Stomach (tissue), 9 donors: ENCODE data around the gene CD101. TPM values are rescaled to one million over a fixed set of nuclear protein-coding genes. Genes with fewer than 3 reads are reported as not detected.

Experiments
- DNase-seq, 2 donors: peaks; one replicate each; pipeline versions ENCODE4 v3.0.0 to v3.0.0-alpha.2; 2013 to 2019
- H3K27ac ChIP-seq, 5 donors: fragments of 200-600 bp in 4 of 5; sonication (generic) in 4 of 5; one replicate each; pipeline ENCODE4 v1.5.1; 2013 to 2019; ENCODE audit warnings: mild to moderate bottlenecking in 1 of 5, moderate library complexity in 1 of 5
- H3K27me3 ChIP-seq, 3 donors: fragments of 200-600 bp; sonication (generic); one replicate each; pipeline ENCODE4 v1.5.1; 2017 to 2019; ENCODE audit warnings: mixed run types in 1 of 3
- H3K36me3 ChIP-seq, 4 donors: fragments of 200-600 bp; sonication (generic); 1 replicate in 3 of 4; 2 replicates in 1 of 4; pipeline ENCODE4 v1.5.1; 2016 to 2019
- H3K4me1 ChIP-seq, 4 donors: fragments of 200-600 bp; sonication (generic); one replicate each; pipeline ENCODE4 v1.5.1; 2016 to 2019
- H3K4me3 ChIP-seq, 4 donors: fragments of 200-600 bp; sonication (generic) in 3 of 4; one replicate each; pipeline ENCODE4 v1.5.1; 2016 to 2019; ENCODE audit warnings: mild to moderate bottlenecking in 1 of 4
- H3K9me3 ChIP-seq, 4 donors: fragments of 200-600 bp; sonication (generic); one replicate each; pipeline ENCODE4 v1.5.1; 2016 to 2019
- CTCF ChIP-seq, 7 experiments: fragments of 450-650 bp in 4 of 7; fragments of 200-600 bp in 3 of 7; sonication (generic) in 3 of 7; IDR thresholded peaks; one replicate each; pipeline ENCODE4 v1.5.1; 2016 to 2019; ENCODE audit warnings: antibody characterized with exemption in 7 of 7, control low read depth in 2 of 7, mild to moderate bottlenecking in 1 of 7
- EP300 ChIP-seq: sonication (generic); formaldehyde crosslinking; IDR thresholded peaks from one replicate; pipeline ENCODE4 v1.6.1; 2017; ENCODE audit warnings: antibody characterized with exemption
- POLR2A ChIP-seq, 4 donors: fragments of 450-650 bp; IDR thresholded peaks; one replicate each; pipeline ENCODE4 v1.6.1; 2016; ENCODE audit warnings: antibody characterized with exemption in 4 of 4, control low read depth in 2 of 4, mild to moderate bottlenecking in 1 of 4, moderate library complexity in 1 of 4
- POLR2AphosphoS5 ChIP-seq, 3 donors: sonication (generic); formaldehyde crosslinking; IDR thresholded peaks; one replicate each; pipeline ENCODE4 v1.6.1; 2016; ENCODE audit warnings: antibody characterized with exemption in 3 of 3
- WGBS, 5 donors: extraction: QIAGEN DNeasy Blood & Tissue Kit in 3 of 5; methylation state at CpG; one replicate each; pipeline versions ENCODE4 v1.1.5 to v1.1.7; 2013 to 2018; 5-methylcytosine and 5-hydroxymethylcytosine counted together
- intact Hi-C: fragments of 100-400 bp; cut with DNase I; formaldehyde crosslinking; loops from one replicate; pipeline ENCODE4 v1.15.1; 2023; ENCODE audit warnings: low total_unique reads
- polyA plus RNA-seq, 3 donors: library from polyadenylated mRNA; stranded (reverse); fragments of 200-250 nt; gene quantifications; one replicate each; pipeline ENCODE4 v1.2.3, GENCODE V29; 2013
- total RNA-seq, 5 donors: library from RNA; depleted of rRNA; stranded (reverse); fragments of >200 nt; gene quantifications; one replicate each; pipeline versions ENCODE4 v1.1.0 to v1.2.3, GENCODE V29; 2014 to 2016
- donor health status: healthy with polysubstance abuse.
- donor health status: Bipolar disorder and iron deficiency.
- donor health status: healthy.

Gene CD101
- total and polyA plus RNA-seq, 8 donors = 0.45 to 8.8 (median 1.8) TPM; not detected in 2

- Histone ChIP-seq H3K4me3 (no peak overlapping the region), H3K27me3 (no peaks in the 10 kb centered on the region), H3K36me3 (no peaks in the 10 kb centered on the region), H3K9me3 (no peaks in the 10 kb centered on the region), H3K4me1 (no peaks in the 10 kb centered on the region), H3K27ac (no peak overlapping the region)
- no peak for DNase-seq
- TF ChIP-seq CTCF (IDR thresholded peaks at IDR 0.05) (no peak), POLR2AphosphoS5 (IDR thresholded peaks at IDR 0.05) (no peak), EP300 (no peak), POLR2A (IDR thresholded peaks at IDR 0.05) (no peak)
- intact Hi-C loops = no loop called here
- WGBS, 5 donors = 74 to 84% (median 81%) methylated on average over 11 of the region's 11 CpGs
Observed at GRCh38 chr1:117032681-117033539, 31.4 kb downstream of the CD101 start.

- intact Hi-C loops = no loop called here
- DNase-seq = no peak
- no peak for TF ChIP-seq POLR2AphosphoS5 (IDR thresholded peaks at IDR 0.05)
Observed at GRCh38 chr1:117033772-117034171, 32.2 kb downstream of the CD101 start.

GRCh38 chr1:117034791-117035290, 33.3 kb downstream of the CD101 start:
- no peaks in the 10 kb centered on the region for H3K27me3 ChIP-seq
- H3K4me3 ChIP-seq = no peak overlapping the region
- H3K36me3 ChIP-seq = no peaks in the 10 kb centered on the region
- H3K27ac ChIP-seq = no peak overlapping the region
- WGBS, 5 donors = 89 to 92% (median 91%) methylated on average over 7 of the region's 7 CpGs
- TF ChIP-seq EP300 = no peak
- no peak for TF ChIP-seq POLR2A (IDR thresholded peaks at IDR 0.05)
- no peak for TF ChIP-seq CTCF (IDR thresholded peaks at IDR 0.05)
- no peak for TF ChIP-seq POLR2AphosphoS5 (IDR thresholded peaks at IDR 0.05)
- H3K9me3 ChIP-seq = no peaks in the 10 kb centered on the region
- DNase-seq = no peak
- no peaks in the 10 kb centered on the region for H3K4me1 ChIP-seq
- intact Hi-C loops = no loop called here

More at GRCh38 chr1:117033772-117034171, 32.2 kb downstream of the CD101 start:
- Histone ChIP-seq H3K9me3 (no peaks in the 10 kb centered on the region), H3K4me3 (no peak overlapping the region), H3K27me3 (no peaks in the 10 kb centered on the region), H3K36me3 (no peaks in the 10 kb centered on the region), H3K27ac (no peak overlapping the region), H3K4me1 (no peaks in the 10 kb centered on the region)
- WGBS, 5 donors = 77 to 85% (median 79%) methylated on average over 7 of the region's 7 CpGs

GRCh38 chr1:117036018-117036461, 34.5 kb downstream of the CD101 start:
- no peaks in the 10 kb centered on the region for H3K27me3 ChIP-seq
- no peak for DNase-seq
- no peaks in the 10 kb centered on the region for H3K9me3 ChIP-seq
- no peaks in the 10 kb centered on the region for H3K4me1 ChIP-seq
- TF ChIP-seq EP300 (no peak), POLR2AphosphoS5 (IDR thresholded peaks at IDR 0.05) (no peak), POLR2A (IDR thresholded peaks at IDR 0.05) (no peak), CTCF (IDR thresholded peaks at IDR 0.05) (no peak)
- no peaks in the 10 kb centered on the region for H3K36me3 ChIP-seq
- intact Hi-C loops = no loop called here
- H3K4me3 ChIP-seq = no peak overlapping the region
- H3K27ac ChIP-seq = no peak overlapping the region
- WGBS, 5 donors = 64 to 83% (median 74%) methylated on average over 6 of the region's 6 CpGs

- Histone ChIP-seq H3K36me3 (no peaks in the 10 kb centered on the region), H3K27me3 (no peaks in the 10 kb centered on the region), H3K9me3 (no peaks in the 10 kb centered on the region), H3K4me1 (no peaks in the 10 kb centered on the region), H3K4me3 (no peak overlapping the region), H3K27ac (no peak overlapping the region)
- no peak for TF ChIP-seq EP300
- TF ChIP-seq POLR2A (IDR thresholded peaks at IDR 0.05) = no peak
- TF ChIP-seq CTCF (IDR thresholded peaks at IDR 0.05) = no peak
- TF ChIP-seq POLR2AphosphoS5 (IDR thresholded peaks at IDR 0.05) = no peak
- no peak for DNase-seq
- 39 to 85% (median 72%) methylated on average over 1 of the region's 1 CpG for WGBS, 5 donors
- intact Hi-C loops = no loop called here
Observed at GRCh38 chr1:117037802-117038201, 36.2 kb downstream of the CD101 start.
